ENCODE results near the gene IP6K1.
"Not testable (repeated sequence)": the region's sequence is repeated elsewhere in the genome, so short reads cannot be mapped to it uniquely, and the experiment has no call there.

Gene IP6K1

GRCh38 chr3:49786357-49787181 lies at the start of gene IP6K1:
TSS of gene IP6K1 (minus strand) at chr3:49786542. CDS start at chr3:49748040, 38,502 bp downstream.
- no peaks in the 10 kb centered on the region for H3K9me3 Mint-ChIP-seq
- H3K4me1 Mint-ChIP-seq (ENCODE audit: low read depth) = peaks cover 25% of the 10 kb centered on the region
- peak within 1 kb of the TSS; percentile 94 for H3K27ac Mint-ChIP-seq
- H3K27me3 Mint-ChIP-seq = peaks cover 4% of the 10 kb centered on the region
- peak within 1 kb of the TSS; percentile 85 for H3K4me3 Mint-ChIP-seq
- intact Hi-C loops (cut with micrococcal nuclease) = loop anchor here (10.0 kb wide), 1 partner anchor 62 kb away; the partner anchor contains the start of gene GMPPB
- peaks cover 30% of the 10 kb centered on the region for H3K36me3 Mint-ChIP-seq (ENCODE audit: low read depth)

- Mint-ChIP-seq H3K4me3 (no peak overlapping the region), H3K36me3 (ENCODE audit: low read depth) (no peaks in the 10 kb centered on the region), H3K9me3 (no peaks in the 10 kb centered on the region), H3K4me1 (ENCODE audit: low read depth) (no peaks in the 10 kb centered on the region), H3K27me3 (no peaks in the 10 kb centered on the region), H3K27ac (no peak overlapping the region)
- intact Hi-C loops (cut with micrococcal nuclease) = no loop called here
Observed at GRCh38 chr3:49831341-49831740, 45.0 kb upstream of the IP6K1 start.

- Mint-ChIP-seq H3K9me3 (no peaks in the 10 kb centered on the region), H3K4me1 (ENCODE audit: low read depth) (no peaks in the 10 kb centered on the region), H3K36me3 (ENCODE audit: low read depth) (no peaks in the 10 kb centered on the region), H3K27ac (no peak overlapping the region), H3K4me3 (no peak overlapping the region), H3K27me3 (no peaks in the 10 kb centered on the region)
- intact Hi-C loops (cut with micrococcal nuclease) = no loop called here
Observed at GRCh38 chr3:49826016-49826415, 39.7 kb upstream of the IP6K1 start.

- H3K9me3 Mint-ChIP-seq; intact Hi-C loops (cut with micrococcal nuclease); H3K27ac Mint-ChIP-seq; H3K4me1 Mint-ChIP-seq (ENCODE audit: low read depth); H3K4me3 Mint-ChIP-seq; H3K36me3 Mint-ChIP-seq (ENCODE audit: low read depth); H3K27me3 Mint-ChIP-seq: not testable (repeated sequence)
Observed at GRCh38 chr3:49823131-49823530, 36.8 kb upstream of the IP6K1 start.

GRCh38 chr3:49813497-49814174 lies 27.3 kb upstream of the IP6K1 start, which contains the start of gene UBA7:
TSS of gene UBA7 (minus strand) at chr3:49813953. CDS start at chr3:49813787, 166 bp downstream.
- Mint-ChIP-seq H3K36me3 (ENCODE audit: low read depth) (peaks cover 43% of the 10 kb centered on the region), H3K4me1 (ENCODE audit: low read depth) (peaks cover 39% of the 10 kb centered on the region)
- intact Hi-C loops (cut with micrococcal nuclease) = no loop called here

GRCh38 chr3:49812916-49813496 lies 26.7 kb upstream of the IP6K1 start:
- no peaks in the 10 kb centered on the region for H3K27me3 Mint-ChIP-seq
- intact Hi-C loops (cut with micrococcal nuclease) = no loop called here
- peaks cover 45% of the 10 kb centered on the region for H3K4me1 Mint-ChIP-seq (ENCODE audit: low read depth)
- no peaks in the 10 kb centered on the region for H3K9me3 Mint-ChIP-seq
- H3K4me3 Mint-ChIP-seq = peak overlapping the region; percentile 82
- H3K36me3 Mint-ChIP-seq (ENCODE audit: low read depth) = peaks cover 50% of the 10 kb centered on the region
- H3K27ac Mint-ChIP-seq = peak overlapping the region; percentile 89

More at GRCh38 chr3:49813497-49814174, 27.3 kb upstream of the IP6K1 start, which contains the start of gene UBA7:
- no peaks in the 10 kb centered on the region for H3K9me3 Mint-ChIP-seq
- peak within 1 kb of the TSS; percentile 89 for H3K27ac Mint-ChIP-seq
- no peaks in the 10 kb centered on the region for H3K27me3 Mint-ChIP-seq
- peak within 1 kb of the TSS; percentile 82 for H3K4me3 Mint-ChIP-seq

GRCh38 chr3:49807431-49808114 lies 21.2 kb upstream of the IP6K1 start:
- H3K4me3 Mint-ChIP-seq = no peak overlapping the region
- peaks cover 78% of the 10 kb centered on the region for H3K4me1 Mint-ChIP-seq (ENCODE audit: low read depth)
- peaks cover 10% of the 10 kb centered on the region for H3K27me3 Mint-ChIP-seq
- H3K36me3 Mint-ChIP-seq (ENCODE audit: low read depth) = peaks cover 56% of the 10 kb centered on the region
- no peaks in the 10 kb centered on the region for H3K9me3 Mint-ChIP-seq
- intact Hi-C loops (cut with micrococcal nuclease) = no loop called here
- no peak overlapping the region for H3K27ac Mint-ChIP-seq

- H3K4me3 Mint-ChIP-seq = no peak overlapping the region
- H3K4me1 Mint-ChIP-seq (ENCODE audit: low read depth) = peaks cover 78% of the 10 kb centered on the region
- H3K36me3 Mint-ChIP-seq (ENCODE audit: low read depth) = peaks cover 49% of the 10 kb centered on the region
- H3K27ac Mint-ChIP-seq = no peak overlapping the region
- no peaks in the 10 kb centered on the region for H3K9me3 Mint-ChIP-seq
- H3K27me3 Mint-ChIP-seq = peaks cover 17% of the 10 kb centered on the region
- intact Hi-C loops (cut with micrococcal nuclease) = no loop called here
Observed at GRCh38 chr3:49806850-49807249, 20.5 kb upstream of the IP6K1 start.

- peaks cover 73% of the 10 kb centered on the region for H3K4me1 Mint-ChIP-seq (ENCODE audit: low read depth)
- H3K27ac Mint-ChIP-seq = peak overlapping the region; percentile 18
- no peak overlapping the region for H3K4me3 Mint-ChIP-seq
- peaks cover 41% of the 10 kb centered on the region for H3K36me3 Mint-ChIP-seq (ENCODE audit: low read depth)
- H3K9me3 Mint-ChIP-seq = no peaks in the 10 kb centered on the region
- peaks cover 24% of the 10 kb centered on the region for H3K27me3 Mint-ChIP-seq
- intact Hi-C loops (cut with micrococcal nuclease) = no loop called here
Observed at GRCh38 chr3:49805897-49806701, 19.8 kb upstream of the IP6K1 start.

GRCh38 chr3:49805367-49805782 lies 19.0 kb upstream of the IP6K1 start:
- Mint-ChIP-seq H3K27ac (peak overlapping the region; percentile 18), H3K36me3 (ENCODE audit: low read depth) (peaks cover 34% of the 10 kb centered on the region), H3K9me3 (no peaks in the 10 kb centered on the region), H3K4me1 (ENCODE audit: low read depth) (peaks cover 68% of the 10 kb centered on the region), H3K27me3 (peaks cover 26% of the 10 kb centered on the region), H3K4me3 (no peak overlapping the region)
- intact Hi-C loops (cut with micrococcal nuclease) = no loop called here

- H3K4me3 Mint-ChIP-seq = peak overlapping the region; percentile 84
- H3K27me3 Mint-ChIP-seq = peaks cover 26% of the 10 kb centered on the region
- H3K4me1 Mint-ChIP-seq (ENCODE audit: low read depth) = peaks cover 61% of the 10 kb centered on the region
- intact Hi-C loops (cut with micrococcal nuclease) = no loop called here
- H3K27ac Mint-ChIP-seq = no peak overlapping the region
- H3K36me3 Mint-ChIP-seq (ENCODE audit: low read depth) = peaks cover 24% of the 10 kb centered on the region
- H3K9me3 Mint-ChIP-seq = no peaks in the 10 kb centered on the region
Observed at GRCh38 chr3:49804141-49805041, 18.0 kb upstream of the IP6K1 start.

- H3K27me3 Mint-ChIP-seq = peaks cover 27% of the 10 kb centered on the region
- peak overlapping the region; percentile 84 for H3K4me3 Mint-ChIP-seq
- peak overlapping the region; percentile 80 for H3K27ac Mint-ChIP-seq
- H3K9me3 Mint-ChIP-seq = no peaks in the 10 kb centered on the region
- intact Hi-C loops (cut with micrococcal nuclease) = no loop called here
- H3K36me3 Mint-ChIP-seq (ENCODE audit: low read depth) = peaks cover 16% of the 10 kb centered on the region
- peaks cover 58% of the 10 kb centered on the region for H3K4me1 Mint-ChIP-seq (ENCODE audit: low read depth)
Observed at GRCh38 chr3:49803465-49804140, 17.3 kb upstream of the IP6K1 start.

Measured in dendritic cell treated with granulocyte-macrophage colony-stimulating factor and Interleukin-4, amounts not matched to agents 40 ng/mL and 50 ng/mL, for 4 days (primary cell).